Measurements from ENCODE around the gene ETV6.

The ETV6 gene

DNA sequence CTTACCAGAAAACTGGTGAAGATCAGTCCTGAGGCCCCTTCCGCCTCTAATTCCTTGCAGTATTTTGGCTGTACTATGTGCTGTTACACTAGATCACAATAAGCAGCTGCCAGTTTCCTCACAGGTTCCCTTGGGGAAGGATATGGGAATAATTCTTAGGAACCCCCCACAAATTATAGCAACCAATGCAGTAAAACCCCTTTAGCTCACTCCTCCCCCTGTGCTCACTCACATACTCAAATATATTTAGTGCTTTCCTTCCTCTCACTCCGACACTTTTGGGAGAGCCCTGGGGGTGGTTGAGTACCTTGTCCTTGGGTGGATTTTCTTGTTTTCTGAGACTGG is 162.7 kb downstream of the ETV6 start:
- no peak for DNase-seq

DNA sequence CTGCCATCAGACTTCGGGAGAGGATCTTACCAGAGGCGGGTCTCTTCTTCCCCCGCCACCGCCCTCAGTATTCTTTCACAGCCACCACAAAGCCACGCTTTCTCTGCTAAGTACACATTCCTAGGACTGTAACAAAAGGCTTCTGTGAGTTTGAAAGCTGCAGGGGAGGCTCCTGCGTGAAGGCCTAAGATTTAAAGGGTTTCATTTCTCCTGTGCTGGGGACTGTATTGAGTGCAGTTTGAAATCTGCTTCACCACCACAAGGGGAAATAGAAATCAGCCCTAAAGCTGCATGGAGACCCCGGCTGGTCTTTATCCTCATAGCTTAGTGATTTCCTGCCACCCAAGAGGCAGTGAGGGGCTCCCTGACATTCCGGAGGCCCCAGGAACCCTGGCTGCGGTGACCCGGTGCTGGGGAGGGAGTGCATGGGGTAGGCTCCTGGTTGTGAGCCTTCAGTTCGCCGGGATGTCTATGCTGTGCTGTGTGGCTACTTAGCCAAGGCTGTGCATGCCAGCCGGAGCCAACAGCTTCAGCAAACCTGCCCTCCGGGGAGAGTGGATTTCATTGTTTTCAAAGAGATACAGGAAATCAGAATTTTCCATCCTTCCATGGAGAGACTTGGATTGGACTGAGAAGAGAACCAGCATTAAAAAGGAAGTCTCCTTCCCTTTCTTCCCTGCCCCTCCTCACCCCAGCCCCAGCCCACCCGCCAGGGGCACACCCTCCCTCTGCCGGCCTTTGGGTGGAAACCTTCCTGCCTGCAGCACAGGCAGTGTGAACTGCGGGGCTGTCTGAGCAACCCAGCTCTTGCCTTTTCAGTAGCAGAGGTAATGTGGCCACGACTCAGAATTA is 163.3 kb downstream of the ETV6 start:
- DNase-seq = peak; percentile 19

DNA sequence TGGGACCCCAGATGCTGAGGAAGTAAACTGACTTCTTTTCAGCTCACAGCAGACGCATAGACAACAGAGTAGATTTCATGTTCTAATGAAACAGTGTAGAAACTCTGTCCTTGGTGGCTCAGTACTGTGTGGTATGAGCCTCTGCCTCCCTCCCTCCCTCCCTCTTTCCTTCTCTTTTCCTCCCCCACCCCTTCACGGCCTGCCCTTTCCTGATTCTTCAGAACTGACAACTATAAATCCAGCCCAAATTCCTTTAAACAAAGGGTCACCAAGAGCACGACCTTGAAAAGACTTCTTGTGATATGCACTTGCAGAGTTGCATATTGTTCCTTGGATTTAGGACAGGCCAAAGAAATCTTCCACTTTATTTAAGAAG is 164.0 kb downstream of the ETV6 start:
- DNase-seq = no peak

DNA sequence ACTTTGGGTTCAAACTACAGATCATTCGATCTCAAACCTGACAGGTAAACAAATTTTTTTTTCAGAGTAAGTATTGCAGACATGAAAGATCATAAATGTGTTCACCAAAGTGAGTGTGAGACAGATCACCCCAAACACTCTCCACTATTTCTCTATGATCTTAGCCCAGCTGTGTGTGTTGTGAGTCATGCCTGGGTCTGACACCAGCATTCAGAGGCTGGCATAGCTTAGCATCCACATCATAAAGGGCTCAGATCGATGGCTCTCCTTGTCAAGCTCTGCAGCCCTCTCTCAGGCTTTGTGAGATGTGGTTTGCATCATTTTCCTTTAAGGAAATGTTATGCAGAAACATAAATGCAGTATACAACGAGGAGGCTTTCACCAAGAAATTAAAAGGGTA is 164.9 kb downstream of the ETV6 start:
- no peak for DNase-seq

DNA sequence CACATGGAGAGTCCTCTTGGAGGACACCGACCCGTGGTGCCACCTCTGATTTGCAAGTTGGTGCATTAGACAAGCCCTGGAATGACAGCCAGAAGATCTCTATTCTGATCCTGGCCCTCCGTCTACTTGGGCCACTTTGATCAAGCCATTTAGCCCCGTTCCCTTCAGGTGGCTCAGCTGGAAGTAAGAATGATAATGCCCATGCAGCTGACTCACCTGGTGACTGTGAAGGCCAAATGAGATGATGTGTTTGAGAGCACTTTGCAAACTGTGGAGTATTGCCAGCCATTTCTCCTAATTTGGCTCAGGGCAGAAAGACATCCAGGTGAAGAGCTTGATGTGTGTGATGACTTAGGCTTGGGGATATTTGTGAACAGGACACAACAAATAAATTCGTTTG is 165.9 kb downstream of the ETV6 start:
- DNase-seq = no peak

GRCh38 chr12:11819643-11820042 is 170.2 kb downstream of the ETV6 start:
- no peak for DNase-seq

- no peak for DNase-seq
Measured at GRCh38 chr12:11820476-11820875, 171.0 kb downstream of the ETV6 start.

DNA sequence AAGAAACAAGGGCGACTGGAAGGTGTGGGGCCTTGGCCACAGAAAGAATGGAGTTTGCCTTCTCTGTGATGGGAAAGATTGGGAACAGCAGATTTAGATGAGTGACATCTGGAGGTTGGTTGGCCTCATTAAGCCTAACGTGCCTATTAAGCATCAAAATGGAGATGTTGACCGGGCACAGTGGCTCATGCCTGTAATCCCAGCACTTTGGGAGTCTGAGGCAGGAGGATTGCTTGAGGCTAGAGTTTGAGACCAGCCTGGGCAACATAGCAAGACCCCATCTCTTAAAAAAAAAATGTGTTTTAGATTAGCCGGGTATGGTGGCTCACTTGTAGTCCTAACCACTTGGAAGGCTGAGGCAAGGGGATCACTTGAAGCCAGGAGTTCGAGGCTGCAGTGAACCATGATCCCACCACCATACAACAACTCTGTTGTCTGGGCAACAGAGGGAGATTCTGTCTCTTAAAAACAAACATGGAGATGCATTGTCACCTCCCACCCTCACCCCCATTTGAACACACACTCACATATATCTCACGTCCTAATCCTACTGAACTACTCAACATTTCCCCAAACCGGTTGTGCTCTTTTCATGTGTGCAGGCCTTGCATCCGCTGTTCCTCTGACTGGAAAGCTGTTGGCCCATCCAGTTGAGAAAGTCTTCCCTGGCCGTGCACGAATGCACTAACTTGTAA is 172.1 kb downstream of the ETV6 start:
- no peak for DNase-seq

DNA sequence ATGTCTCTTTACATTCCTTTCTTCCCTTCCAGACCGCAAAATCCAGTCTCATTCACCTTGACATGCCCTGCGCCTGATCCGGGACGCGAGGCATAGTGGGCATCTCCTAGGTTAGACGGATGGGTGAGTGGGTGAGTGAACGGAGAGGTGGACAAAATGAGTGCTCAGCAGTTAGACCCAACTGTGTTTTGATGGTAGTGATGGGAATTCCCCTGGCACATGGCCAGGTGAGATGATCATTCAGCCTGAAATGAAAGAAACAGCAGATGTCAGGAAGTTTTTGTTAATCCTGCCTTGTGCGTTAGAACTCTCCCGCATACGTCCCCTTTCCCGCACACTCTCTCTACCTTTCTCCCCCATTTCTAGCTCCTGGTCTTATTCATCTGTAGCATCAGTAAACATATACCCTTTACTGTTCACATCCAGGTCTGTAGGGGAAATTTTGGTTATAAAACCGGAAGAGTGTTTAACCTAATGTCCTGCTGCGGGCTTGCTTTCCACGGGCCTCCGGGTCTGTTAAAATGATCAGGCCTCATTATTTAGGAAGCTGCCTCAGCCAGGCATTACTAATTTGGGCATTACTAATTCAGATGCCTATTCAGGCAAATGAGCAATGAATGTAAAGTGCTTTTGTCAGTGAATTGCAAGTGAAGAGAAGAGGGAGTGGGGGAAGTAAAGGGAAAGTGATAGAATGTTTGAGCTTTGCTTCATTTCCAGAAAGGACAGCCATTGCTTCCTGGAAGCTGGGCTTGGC is 172.8 kb downstream of the ETV6 start:
- peak; percentile 58 for DNase-seq

- no peak for DNase-seq
Measured at GRCh38 chr12:11823043-11823442, 173.6 kb downstream of the ETV6 start.

DNA sequence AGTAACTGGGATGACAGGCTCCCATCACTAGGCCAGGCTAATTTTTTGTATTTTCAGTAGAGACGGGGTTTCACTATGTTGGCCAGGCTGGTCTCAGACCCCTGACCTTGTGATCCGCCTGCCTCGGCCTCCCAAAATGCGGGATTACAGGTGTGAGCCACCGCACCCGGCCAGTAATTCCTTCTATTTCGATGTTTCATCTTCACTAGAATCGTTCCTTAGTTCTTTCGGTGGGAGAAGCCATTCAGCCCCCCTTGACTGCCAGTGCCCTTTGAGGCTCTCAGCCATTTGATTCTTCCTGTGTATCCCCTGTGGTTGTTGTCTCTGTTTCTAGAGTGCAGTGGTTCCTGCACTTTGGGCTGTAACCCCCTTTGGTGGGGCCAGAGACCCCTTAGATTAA is 174.1 kb downstream of the ETV6 start:
- DNase-seq = no peak

GRCh38 chr12:11824069-11824468 is 174.6 kb downstream of the ETV6 start:
- no peak for DNase-seq

GRCh38 chr12:11824736-11825135 is 175.3 kb downstream of the ETV6 start:
- no peak for DNase-seq

DNA sequence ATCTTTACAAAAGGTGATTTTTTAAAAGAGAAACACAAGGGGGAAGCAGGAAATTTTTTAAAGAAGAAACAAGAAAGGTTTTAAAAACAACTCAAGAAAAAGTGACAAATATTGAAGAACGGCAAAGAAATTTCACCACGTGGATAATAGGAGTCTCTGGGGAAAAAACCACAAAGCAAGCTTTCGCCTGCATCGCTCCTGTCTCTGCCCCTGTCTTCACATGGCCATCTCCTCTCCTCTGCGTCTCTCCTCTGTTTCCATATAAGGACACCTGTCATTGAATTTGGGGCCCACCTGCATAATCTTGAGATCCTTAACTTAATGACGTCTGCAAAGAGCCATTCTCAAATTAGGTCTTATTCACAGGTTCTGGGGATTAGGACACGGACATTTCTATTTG is 175.8 kb downstream of the ETV6 start:
- DNase-seq = no peak

DNA sequence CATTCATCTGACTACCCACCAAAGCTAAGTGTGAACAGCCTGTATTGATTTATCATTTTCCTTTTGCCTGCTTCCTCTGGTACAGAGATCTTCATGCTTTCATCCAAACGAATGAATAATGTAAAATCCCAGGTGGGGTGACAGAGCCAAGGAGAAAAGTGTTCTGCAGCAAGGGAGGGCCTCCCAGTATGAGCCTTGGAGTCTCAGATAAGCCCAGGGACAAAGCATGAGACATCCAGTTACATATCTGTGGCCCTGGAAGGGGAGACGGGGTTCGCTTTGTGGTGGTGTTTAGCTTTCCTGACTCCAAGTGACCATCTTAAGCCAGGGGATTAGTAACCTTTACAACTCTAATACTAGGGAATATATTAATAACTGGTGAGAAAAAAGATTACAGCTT is 177.1 kb downstream of the ETV6 start:
- DNase-seq = no peak

GRCh38 chr12:11827091-11828061 is 177.9 kb downstream of the ETV6 start:
- no peak for DNase-seq

DNA sequence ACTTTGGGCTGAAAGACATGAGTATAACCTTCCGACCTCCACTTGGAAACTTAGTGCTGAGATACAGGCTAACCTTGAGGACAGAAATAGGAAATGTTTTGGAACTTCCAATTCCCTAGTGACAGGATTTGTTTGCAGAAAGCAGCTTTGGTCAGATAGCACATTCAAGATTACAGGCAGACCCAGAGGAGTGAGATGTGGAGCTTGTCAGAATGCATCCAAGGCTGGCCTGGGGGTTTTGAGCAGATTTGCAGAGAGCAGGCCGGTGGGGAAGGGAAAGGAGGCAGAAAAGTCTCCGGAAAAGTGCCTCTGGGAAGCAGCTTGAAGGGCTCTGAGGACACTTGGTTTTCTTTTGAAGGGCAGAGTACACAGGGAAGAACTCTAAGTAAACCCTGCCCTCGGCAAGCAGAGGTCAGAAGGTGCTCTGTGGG is 180.3 kb downstream of the ETV6 start:
- no peak for DNase-seq

- no peak for DNase-seq
Measured at GRCh38 chr12:11830307-11830801, 180.9 kb downstream of the ETV6 start.

DNA sequence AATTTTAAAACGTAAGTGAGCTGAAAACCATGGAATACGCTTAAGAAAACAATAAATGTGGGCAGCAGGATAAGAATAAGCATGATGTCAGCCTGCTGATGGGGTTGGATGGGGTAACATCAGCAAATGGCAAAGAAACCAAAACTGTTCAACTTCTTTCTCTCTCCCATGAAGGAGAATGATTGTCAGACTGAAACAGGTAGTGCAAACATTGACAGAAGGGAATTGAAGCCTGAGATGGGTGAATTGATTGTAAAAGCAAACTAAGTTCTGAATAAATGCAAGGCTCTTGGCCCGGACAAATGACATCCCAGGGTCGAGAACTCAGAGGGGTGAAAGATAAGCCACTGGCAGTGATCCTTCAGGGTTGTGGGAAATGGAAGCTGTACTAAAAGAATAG is 182.6 kb downstream of the ETV6 start:
- DNase-seq = no peak

DNA sequence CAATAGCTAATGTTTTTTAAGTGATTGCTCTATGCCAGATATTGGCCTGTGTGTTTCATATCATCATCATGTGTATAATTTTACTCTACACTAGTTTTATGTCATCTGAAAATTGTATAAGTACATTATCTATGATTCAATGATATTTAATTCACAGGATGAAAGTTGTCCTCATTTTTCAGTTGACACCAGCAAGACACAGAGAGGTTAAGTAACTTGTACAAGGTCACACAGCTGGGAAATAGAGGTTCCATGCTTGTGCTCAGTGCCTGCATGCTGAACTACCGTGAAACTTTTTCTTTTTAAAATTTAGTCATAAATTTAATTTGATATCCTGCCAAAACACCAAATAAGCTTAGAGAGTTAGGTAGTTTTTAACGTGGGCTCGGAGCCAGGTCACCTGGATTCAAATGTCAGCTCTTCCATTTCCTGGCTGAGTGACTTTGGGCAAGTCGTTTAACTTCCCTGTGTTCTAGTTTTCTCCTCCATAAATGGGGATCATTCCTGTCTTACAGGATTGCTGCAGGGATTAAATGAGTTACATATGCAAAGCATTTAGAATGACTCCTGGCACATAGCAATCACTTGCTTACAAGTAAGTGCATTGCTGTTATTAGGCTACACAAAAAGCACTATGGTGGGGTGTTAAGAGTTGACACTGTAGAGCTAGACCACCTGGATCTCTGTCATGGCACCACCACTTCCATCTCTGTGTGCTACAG is 183.9 kb downstream of the ETV6 start:
- DNase-seq = no peak

- no peak for DNase-seq
Measured at GRCh38 chr12:11834104-11834812, 184.8 kb downstream of the ETV6 start.
